OCI-LY3 (cell line): ENCODE results near the gene WWOX.

ENCODE experiments used
- EZH2phosphoT487 ChIP-seq: fragments of 200-600 bp; shearing (Covaris generic); IDR thresholded peaks from 2 replicates; pipeline ENCODE4 v1.6.1; 2018; ENCODE audit warnings: antibody characterized with exemption, mixed run types, low read depth
- TF ChIP-seq, protein P1 (sequence below): fragments of 200-600, 300-600 bp; sonication (generic); IDR thresholded peaks from 2 replicates; pipeline ENCODE4 v1.5.1; 2014; ENCODE audit warnings: antibody characterized with exemption, low read length, low read depth

DNA sequence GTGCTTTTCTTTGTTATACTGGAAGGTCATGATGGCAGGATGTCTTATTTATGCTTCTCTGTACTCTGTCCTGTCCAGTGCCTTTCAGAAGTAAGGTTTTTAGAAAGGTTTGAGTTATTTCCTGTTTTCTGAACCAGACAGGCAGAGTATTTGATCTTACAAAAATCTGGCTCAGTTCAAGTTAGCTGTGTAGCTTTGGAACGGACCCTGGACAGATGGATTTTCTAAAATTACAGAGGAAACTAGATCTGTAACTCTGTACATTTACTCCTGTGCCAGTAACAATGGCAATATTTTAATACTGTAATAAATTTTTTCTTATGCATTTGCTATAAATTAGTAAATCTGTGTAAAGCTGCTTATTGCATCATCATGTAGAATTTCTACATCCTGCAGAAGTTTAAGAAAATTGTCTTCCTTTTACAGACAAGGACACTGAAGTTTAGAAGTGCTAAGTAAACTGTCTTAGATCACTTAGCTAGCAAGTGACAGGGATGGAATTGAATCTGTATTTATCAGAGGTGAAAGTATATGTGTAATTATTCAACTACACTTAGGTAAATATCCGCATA lies 347.6 kb downstream of the WWOX start:
- TF ChIP-seq, protein P1, sequence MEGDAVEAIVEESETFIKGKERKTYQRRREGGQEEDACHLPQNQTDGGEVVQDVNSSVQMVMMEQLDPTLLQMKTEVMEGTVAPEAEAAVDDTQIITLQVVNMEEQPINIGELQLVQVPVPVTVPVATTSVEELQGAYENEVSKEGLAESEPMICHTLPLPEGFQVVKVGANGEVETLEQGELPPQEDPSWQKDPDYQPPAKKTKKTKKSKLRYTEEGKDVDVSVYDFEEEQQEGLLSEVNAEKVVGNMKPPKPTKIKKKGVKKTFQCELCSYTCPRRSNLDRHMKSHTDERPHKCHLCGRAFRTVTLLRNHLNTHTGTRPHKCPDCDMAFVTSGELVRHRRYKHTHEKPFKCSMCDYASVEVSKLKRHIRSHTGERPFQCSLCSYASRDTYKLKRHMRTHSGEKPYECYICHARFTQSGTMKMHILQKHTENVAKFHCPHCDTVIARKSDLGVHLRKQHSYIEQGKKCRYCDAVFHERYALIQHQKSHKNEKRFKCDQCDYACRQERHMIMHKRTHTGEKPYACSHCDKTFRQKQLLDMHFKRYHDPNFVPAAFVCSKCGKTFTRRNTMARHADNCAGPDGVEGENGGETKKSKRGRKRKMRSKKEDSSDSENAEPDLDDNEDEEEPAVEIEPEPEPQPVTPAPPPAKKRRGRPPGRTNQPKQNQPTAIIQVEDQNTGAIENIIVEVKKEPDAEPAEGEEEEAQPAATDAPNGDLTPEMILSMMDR = no peak
- TF ChIP-seq EZH2phosphoT487 = no peak
